OCI-LY1 (cell line): ENCODE data around the gene CDK16.

Experiments used
- CTCF ChIP-seq: fragments of 200-600 bp; sonication (generic), shearing (Covaris generic); IDR thresholded peaks from 2 replicates; pipeline ENCODE4 v1.5.1; 2017; ENCODE audit warnings: mild to moderate bottlenecking, antibody characterized with exemption, low read length, moderate library complexity, mixed read lengths
- EZH2 ChIP-seq: fragments of 200-600 bp; sonication (generic), shearing (Covaris generic); IDR thresholded peaks from 2 replicates; pipeline ENCODE4 v1.8.0; 2017; ENCODE audit warnings: borderline replicate concordance, mixed run types, mild to moderate bottlenecking, antibody characterized with exemption, low read length, moderate library complexity, mixed read lengths

- TF ChIP-seq CTCF (no peak), EZH2 (no peak)
Observed at GRCh38 chrX:47191331-47191730, 27.1 kb upstream of the CDK16 start.
